Large intestine (tissue), 12 donors: ENCODE data around the gene EGFR. TPM values are rescaled to one million over a fixed set of nuclear protein-coding genes. Genes with fewer than 3 reads are reported as not detected.

Source experiments
- DNase-seq, 2 donors: peaks; one replicate each; pipeline versions ENCODE4 v3.0.0 to v3.0.0-alpha.2; 2013
- H3K27ac ChIP-seq: one replicate; pipeline ENCODE4 v1.5.1; 2013; ENCODE audit warnings: low read length
- H3K27me3 ChIP-seq: 2 replicates; pipeline ENCODE4 v1.6.1; 2013; ENCODE audit warnings: low read length; ENCODE audit not compliant: control insufficient read depth, insufficient read depth
- H3K36me3 ChIP-seq: 2 replicates; pipeline ENCODE4 v1.6.1; 2013; ENCODE audit warnings: low read length; ENCODE audit not compliant: control insufficient read depth, insufficient read depth
- H3K4me1 ChIP-seq: one replicate; pipeline ENCODE4 v1.6.1; 2013; ENCODE audit warnings: low read length; ENCODE audit not compliant: control insufficient read depth, insufficient read depth
- H3K4me3 ChIP-seq: one replicate; pipeline ENCODE4 v1.5.1; 2013; ENCODE audit warnings: low read length
- H3K9me3 ChIP-seq: one replicate; pipeline ENCODE4 v1.6.1; 2013; ENCODE audit warnings: mild to moderate bottlenecking, low read depth, low read length, moderate library complexity; ENCODE audit not compliant: control insufficient read depth
- WGBS: methylation state at CpG from one replicate; pipeline ENCODE4 v1.1.5; 2013; ENCODE audit warnings: low lambda C conversion rate; ENCODE audit not compliant: insufficient coverage; 5-methylcytosine and 5-hydroxymethylcytosine counted together
- long read RNA-seq, 11 donors: transcript quantifications; one replicate each; lab custom pipeline, GENCODE V29; 2026
- polyA plus RNA-seq: library from polyadenylated mRNA; unstranded; fragments of 120-200 nt; gene quantifications from one replicate; pipeline ENCODE4 v1.2.1, GENCODE V29; 2013

EGFR gene
- 22.9 TPM for polyA plus RNA-seq
- long read RNA-seq, donor 1, full-length matches to known transcripts = 4 of 4 reads
- long read RNA-seq, donor 1, partial matches to known transcripts = 0 of 4 reads
- long read RNA-seq, donor 1, other reads (novel, unspliced or antisense) = 0 of 4 reads
- long read RNA-seq, donor 2, full-length matches to known transcripts = 6 of 6 reads
- long read RNA-seq, donor 2, partial matches to known transcripts = 0 of 6 reads
- long read RNA-seq, donor 2, other reads (novel, unspliced or antisense) = 0 of 6 reads
- long read RNA-seq, donor 3, partial matches to known transcripts = 8 of 9 reads
- long read RNA-seq, donor 3, other reads (novel, unspliced or antisense) = 0 of 9 reads
- long read RNA-seq, donor 4 = 0 reads
- long read RNA-seq, donor 5, full-length matches to known transcripts = 1 of 1 reads
- long read RNA-seq, donor 5, partial matches to known transcripts = 0 of 1 reads
- long read RNA-seq, donor 5, other reads (novel, unspliced or antisense) = 0 of 1 reads
- long read RNA-seq, donor 6, full-length matches to known transcripts = 2 of 20 reads
- long read RNA-seq, donor 6, partial matches to known transcripts = 18 of 20 reads
- long read RNA-seq, donor 6, other reads (novel, unspliced or antisense) = 0 of 20 reads
- long read RNA-seq, donor 7 = 0 reads
- long read RNA-seq, donor 8, full-length matches to known transcripts = 4 of 10 reads
- long read RNA-seq, donor 8, partial matches to known transcripts = 6 of 10 reads
- long read RNA-seq, donor 8, other reads (novel, unspliced or antisense) = 0 of 10 reads
- long read RNA-seq, donor 9, full-length matches to known transcripts = 1 of 1 reads
- long read RNA-seq, donor 9, partial matches to known transcripts = 0 of 1 reads
- long read RNA-seq, donor 9, other reads (novel, unspliced or antisense) = 0 of 1 reads
- long read RNA-seq, donor 10, full-length matches to known transcripts = 2 of 13 reads
- long read RNA-seq, donor 10, partial matches to known transcripts = 11 of 13 reads
- long read RNA-seq, donor 10, other reads (novel, unspliced or antisense) = 0 of 13 reads
- long read RNA-seq, donor 11, full-length matches to known transcripts = 4 of 4 reads
- long read RNA-seq, donor 11, partial matches to known transcripts = 0 of 4 reads
- long read RNA-seq, donor 11, other reads (novel, unspliced or antisense) = 0 of 4 reads

GRCh38 chr7:55018361-55019190 lies at the start of gene EGFR:
Gene EGFR, plus strand, starts transcription at chr7:55019017. Its CDS starts 261 bp downstream, at chr7:55019278.
- peaks cover 2% of the 10 kb centered on the region for H3K36me3 ChIP-seq
- peak; percentile 77 to 90 for DNase-seq
- peak within 1 kb of the TSS; percentile 63 for H3K4me3 ChIP-seq
- H3K27me3 ChIP-seq = no peaks in the 10 kb centered on the region
- WGBS = 7% methylated on average over 3 of the region's 80 CpGs
- peaks cover 2% of the 10 kb centered on the region for H3K9me3 ChIP-seq
- H3K27ac ChIP-seq = peak within 1 kb of the TSS; percentile 68
- H3K4me1 ChIP-seq = peaks cover 7% of the 10 kb centered on the region

- no peak overlapping the region for H3K27ac ChIP-seq
- H3K9me3 ChIP-seq = no peaks in the 10 kb centered on the region
- no peak for DNase-seq
- no peaks in the 10 kb centered on the region for H3K36me3 ChIP-seq
- no peak overlapping the region for H3K4me3 ChIP-seq
- no peaks in the 10 kb centered on the region for H3K27me3 ChIP-seq
- no peaks in the 10 kb centered on the region for H3K4me1 ChIP-seq
- WGBS = 91% methylated on average over 2 of the region's 13 CpGs
Observed at GRCh38 chr7:54969208-54969967, 49.4 kb upstream of the EGFR start.

GRCh38 chr7:54972733-54973294 lies 46.0 kb upstream of the EGFR start:
- Histone ChIP-seq H3K27ac (no peak overlapping the region), H3K4me3 (no peak overlapping the region), H3K36me3 (no peaks in the 10 kb centered on the region), H3K9me3 (no peaks in the 10 kb centered on the region), H3K4me1 (no peaks in the 10 kb centered on the region), H3K27me3 (no peaks in the 10 kb centered on the region)
- 100% methylated on average over 1 of the region's 2 CpGs for WGBS
- no peak for DNase-seq

- H3K36me3 ChIP-seq = no peaks in the 10 kb centered on the region
Observed at GRCh38 chr7:54978364-54979116, 40.3 kb upstream of the EGFR start.

GRCh38 chr7:54980521-54980920 lies 38.3 kb upstream of the EGFR start:
- DNase-seq = no peak
- Histone ChIP-seq H3K36me3 (no peaks in the 10 kb centered on the region), H3K27ac (no peak overlapping the region), H3K4me3 (no peak overlapping the region), H3K9me3 (no peaks in the 10 kb centered on the region), H3K27me3 (no peaks in the 10 kb centered on the region), H3K4me1 (no peaks in the 10 kb centered on the region)
- 90% methylated on average over 5 of the region's 14 CpGs for WGBS

More at GRCh38 chr7:54978364-54979116, 40.3 kb upstream of the EGFR start:
- no peaks in the 10 kb centered on the region for H3K9me3 ChIP-seq
- H3K27me3 ChIP-seq = no peaks in the 10 kb centered on the region
- H3K4me1 ChIP-seq = no peaks in the 10 kb centered on the region
- DNase-seq = no peak
- 100% methylated on average over 3 of the region's 9 CpGs for WGBS
- H3K27ac ChIP-seq = no peak overlapping the region
- H3K4me3 ChIP-seq = no peak overlapping the region

GRCh38 chr7:54981913-54982312 lies 36.9 kb upstream of the EGFR start:
- 98% methylated on average over 4 of the region's 11 CpGs for WGBS
- no peak for DNase-seq

GRCh38 chr7:54985426-54986330 lies 33.1 kb upstream of the EGFR start:
- no peaks in the 10 kb centered on the region for H3K9me3 ChIP-seq
- no peaks in the 10 kb centered on the region for H3K36me3 ChIP-seq
- no peak overlapping the region for H3K27ac ChIP-seq
- H3K4me1 ChIP-seq = no peaks in the 10 kb centered on the region
- WGBS = 73% methylated on average over 3 of the region's 7 CpGs
- no peak overlapping the region for H3K4me3 ChIP-seq
- no peak for DNase-seq
- H3K27me3 ChIP-seq = no peaks in the 10 kb centered on the region

More at GRCh38 chr7:54981913-54982312, 36.9 kb upstream of the EGFR start:
- H3K27ac ChIP-seq = no peak overlapping the region
- no peaks in the 10 kb centered on the region for H3K4me1 ChIP-seq
- H3K36me3 ChIP-seq = no peaks in the 10 kb centered on the region
- H3K4me3 ChIP-seq = no peak overlapping the region
- H3K9me3 ChIP-seq = no peaks in the 10 kb centered on the region
- no peaks in the 10 kb centered on the region for H3K27me3 ChIP-seq

GRCh38 chr7:54986716-54987115 lies 32.1 kb upstream of the EGFR start:
- H3K4me1 ChIP-seq = no peaks in the 10 kb centered on the region
- H3K4me3 ChIP-seq = no peak overlapping the region
- no peaks in the 10 kb centered on the region for H3K27me3 ChIP-seq
- H3K36me3 ChIP-seq = no peaks in the 10 kb centered on the region
- H3K27ac ChIP-seq = no peak overlapping the region
- no peak for DNase-seq
- no peaks in the 10 kb centered on the region for H3K9me3 ChIP-seq
- no CpG with 5 or more reads among the region's 4 CpGs for WGBS
